Measurements from ENCODE around the gene RNU6-9.

GRCh38 chr19:917323-918151, 24.3 kb downstream of the RNU6-9 start, which contains the start of gene KISS1R:
- TF ChIP-seq POLR2AphosphoS5 (IDR thresholded peaks at IDR 0.05; ENCODE audit: borderline replicate concordance, low read depth, low read length) (no peak), EZH2 (IDR thresholded peaks at IDR 0.05) (no peak), FOXP2 (optimal IDR thresholded peaks at IDR 0.05; ENCODE audit: control extremely low read depth, extremely low read length, insufficient read depth) (no peak)
